Measurements from ENCODE around the gene SLC44A2. TPM values are rescaled to one million over a fixed set of nuclear protein-coding genes. Genes with fewer than 3 reads are reported as not detected.
A peak's percentile ranks its signal among the peaks of the same experiment; 100 is the strongest.

The SLC44A2 gene
- total RNA-seq, 2 experiments from 2014 or later = 151 to 168 TPM

GRCh38 chr19:10602330-10603083 is 22.8 kb upstream of the SLC44A2 start:
- peaks cover 13% of the 10 kb centered on the region for H3K36me3 Mint-ChIP-seq (ENCODE audit: low read depth)
- Histone ChIP-seq H3K27me3 (ENCODE audit: control insufficient read depth in 1 of 2, insufficient read depth in 2 of 2, low read length in 2 of 2) (no peaks in the 10 kb centered on the region), H3K4me1 (ENCODE audit: insufficient read depth, low read length) (peaks cover 44% of the 10 kb centered on the region), H3K4me3 (ENCODE audit: low read length) (peak overlapping the region; percentile 96), H3K27ac (ENCODE audit: low read depth in 1 of 2, low read length in 2 of 2) (peak overlapping the region; percentile 99 to 100), H3K36me3 (ENCODE audit: insufficient read depth, low read length) (no peaks in the 10 kb centered on the region), H3K9me3 (ENCODE audit: control insufficient read depth in 1 of 2, insufficient read depth in 1 of 2, low read length in 2 of 2) (no peaks in the 10 kb centered on the region)
- peaks cover 35% of the 10 kb centered on the region for H3K4me1 Mint-ChIP-seq (ENCODE audit: low read depth)
- H3K4me3 Mint-ChIP-seq = peak overlapping the region; percentile 100
- intact Hi-C loops (cut with DNase I, micrococcal nuclease) = loop anchor here (1.0 to 5.0 kb wide), 3 partner anchors 21 to 50 kb away; partner anchors contain the start of gene ILF3 (in 1 of the 2)
- ChIA-PET CTCF (interaction anchor here (0.6 to 5.4 kb wide), 3 partner anchors 21 to 42 kb away, joined by 3 to 27 read pairs (median 24); no protein-coding TSS in a partner anchor), POLR2A (interaction anchor here (0.7 to 5.0 kb wide), 22 partner anchors 8 to 234 kb away, joined by 3 to 82 read pairs (median 6); partner anchors contain the start of genes CDKN2D, DNM2, ILF3 and KRI1)
- no peak for TF ChIP-seq CTCF (IDR thresholded peaks at IDR 0.05)
- H3K27me3 Mint-ChIP-seq = no peaks in the 10 kb centered on the region
- no peaks in the 10 kb centered on the region for H3K9me3 Mint-ChIP-seq
- ATAC-seq (ENCODE audit: poor library complexity) = peak; percentile 79
- peak; percentile 79 to 96 (median 88) for DNase-seq
- peak overlapping the region; percentile 95 for H3K27ac Mint-ChIP-seq

GRCh38 chr19:10603084-10603872 is 22.1 kb upstream of the SLC44A2 start:
- H3K27me3 ChIP-seq (ENCODE audit: control insufficient read depth in 1 of 2, insufficient read depth in 2 of 2, low read length in 2 of 2) = no peaks in the 10 kb centered on the region
- POLR2A ChIA-PET = interaction anchor here (0.6 to 5.0 kb wide), 26 partner anchors 9 to 270 kb away, joined by 3 to 82 read pairs (median 5); partner anchors contain the start of genes CDKN2D, DNM2, ILF3 and KRI1
- peak; percentile 65 to 94 (median 81) for DNase-seq
- H3K4me1 Mint-ChIP-seq (ENCODE audit: low read depth) = peaks cover 31% of the 10 kb centered on the region
- peak overlapping the region; percentile 95 for H3K27ac Mint-ChIP-seq
- no peaks in the 10 kb centered on the region for H3K27me3 Mint-ChIP-seq
- H3K9me3 ChIP-seq (ENCODE audit: control insufficient read depth in 1 of 2, insufficient read depth in 1 of 2, low read length in 2 of 2) = no peaks in the 10 kb centered on the region
- peak overlapping the region; percentile 96 for H3K4me3 ChIP-seq (ENCODE audit: low read length)
- peak overlapping the region; percentile 100 for H3K4me3 Mint-ChIP-seq
- CTCF ChIA-PET = interaction anchor here (1.3 to 5.4 kb wide), 4 partner anchors 19 to 50 kb away, joined by 4 to 27 read pairs (median 14); no protein-coding TSS in a partner anchor
- H3K36me3 ChIP-seq (ENCODE audit: insufficient read depth, low read length) = no peaks in the 10 kb centered on the region
- no peak for TF ChIP-seq CTCF (IDR thresholded peaks at IDR 0.05)
- H3K4me1 ChIP-seq (ENCODE audit: insufficient read depth, low read length) = peaks cover 44% of the 10 kb centered on the region
- ATAC-seq (ENCODE audit: poor library complexity) = peak; percentile 58
- intact Hi-C loops (cut with DNase I, micrococcal nuclease) = loop anchor here (1.0 to 5.0 kb wide), 3 partner anchors 22 to 49 kb away; partner anchors contain the start of gene ILF3 (in 1 of the 2)
- no peaks in the 10 kb centered on the region for H3K9me3 Mint-ChIP-seq
- H3K36me3 Mint-ChIP-seq (ENCODE audit: low read depth) = peaks cover 13% of the 10 kb centered on the region
- H3K27ac ChIP-seq (ENCODE audit: low read depth in 1 of 2, low read length in 2 of 2) = peak overlapping the region; percentile 99 to 100

GRCh38 chr19:10603873-10604459 is 21.4 kb upstream of the SLC44A2 start:
- Mint-ChIP-seq H3K36me3 (ENCODE audit: low read depth) (peaks cover 13% of the 10 kb centered on the region), H3K4me3 (peak overlapping the region; percentile 100), H3K9me3 (no peaks in the 10 kb centered on the region), H3K4me1 (ENCODE audit: low read depth) (peaks cover 31% of the 10 kb centered on the region), H3K27ac (peak overlapping the region; percentile 95), H3K27me3 (no peaks in the 10 kb centered on the region)
- POLR2A ChIA-PET = interaction anchor here (0.6 to 5.0 kb wide), 25 partner anchors 9 to 271 kb away, joined by 3 to 82 read pairs (median 5); partner anchors contain the start of genes CDKN2D, DNM2, ILF3 and KRI1
- peak overlapping the region; percentile 99 to 100 for H3K27ac ChIP-seq (ENCODE audit: low read depth in 1 of 2, low read length in 2 of 2)
- CTCF ChIA-PET = interaction anchor here (1.3 to 5.4 kb wide), 4 partner anchors 18 to 49 kb away, joined by 4 to 27 read pairs (median 14); no protein-coding TSS in a partner anchor
- DNase-seq (peak in 12 of 14 experiments; percentile 15 to 73 (median 35)), ATAC-seq (ENCODE audit: poor library complexity) (peak; percentile 27)
- peak overlapping the region; percentile 96 for H3K4me3 ChIP-seq (ENCODE audit: low read length)
- H3K4me1 ChIP-seq (ENCODE audit: insufficient read depth, low read length) = peaks cover 44% of the 10 kb centered on the region
- H3K36me3 ChIP-seq (ENCODE audit: insufficient read depth, low read length) = no peaks in the 10 kb centered on the region
- no peaks in the 10 kb centered on the region for H3K9me3 ChIP-seq (ENCODE audit: control insufficient read depth in 1 of 2, insufficient read depth in 1 of 2, low read length in 2 of 2)
- no peak for TF ChIP-seq CTCF (IDR thresholded peaks at IDR 0.05)
- intact Hi-C loops (cut with DNase I, micrococcal nuclease) = loop anchor here (1.0 to 5.0 kb wide), 5 partner anchors 23 to 48 kb away; partner anchors contain the start of gene ILF3 (in 1 of the 2)
- no peaks in the 10 kb centered on the region for H3K27me3 ChIP-seq (ENCODE audit: control insufficient read depth in 1 of 2, insufficient read depth in 2 of 2, low read length in 2 of 2)

Measured in CD4-positive, alpha-beta T cell (primary cell).